HG03378 (cell line): ENCODE data around the gene PIK3IP1.

Experiments
- ATAC-seq: cut with Tn5 transposase; IDR thresholded peaks from one replicate; pipeline ENCODE4 v1.9.1; 2021; ENCODE audit warnings: mild to moderate bottlenecking, moderate library complexity; ENCODE audit not compliant: unreplicated experiment

PIK3IP1 gene

GRCh38 chr22:31313366-31314147 is 21.3 kb upstream of the PIK3IP1 start:
- no peak for ATAC-seq

GRCh38 chr22:31308181-31308580 is 15.9 kb upstream of the PIK3IP1 start:
- ATAC-seq = no peak

GRCh38 chr22:31305194-31305593 is 12.9 kb upstream of the PIK3IP1 start:
- no peak for ATAC-seq

GRCh38 chr22:31302537-31302936 is 10.2 kb upstream of the PIK3IP1 start:
- no peak for ATAC-seq

GRCh38 chr22:31302006-31302405 is 9.7 kb upstream of the PIK3IP1 start:
- no peak for ATAC-seq

- no peak for ATAC-seq
Measured at GRCh38 chr22:31300896-31301295, 8.6 kb upstream of the PIK3IP1 start.

GRCh38 chr22:31295831-31296657 is 3.8 kb upstream of the PIK3IP1 start:
- no peak for ATAC-seq

- ATAC-seq = no peak
Measured at GRCh38 chr22:31295360-31295759, 3.1 kb upstream of the PIK3IP1 start.

- ATAC-seq = no peak
Measured at GRCh38 chr22:31291481-31292235, 630 bp downstream of the PIK3IP1 start.

- ATAC-seq = peak; percentile 68
Measured at GRCh38 chr22:31290494-31291471, 1.5 kb downstream of the PIK3IP1 start.

- ATAC-seq = no peak
Measured at GRCh38 chr22:31289344-31289743, 2.9 kb downstream of the PIK3IP1 start.

- ATAC-seq = no peak
Measured at GRCh38 chr22:31288496-31289240, 3.6 kb downstream of the PIK3IP1 start.

GRCh38 chr22:31287818-31288495 is 4.3 kb downstream of the PIK3IP1 start:
- no peak for ATAC-seq

GRCh38 chr22:31286360-31287255 is 5.7 kb downstream of the PIK3IP1 start:
- no peak for ATAC-seq

GRCh38 chr22:31284281-31285155 is 7.8 kb downstream of the PIK3IP1 start:
- no peak for ATAC-seq

GRCh38 chr22:31282748-31283468 is 9.4 kb downstream of the PIK3IP1 start:
- ATAC-seq = no peak
